Measurements from ENCODE around the gene SKAP2. TPM values are rescaled to one million over a fixed set of nuclear protein-coding genes. Genes with fewer than 3 reads are reported as not detected.

The SKAP2 gene
- total RNA-seq, 1 experiment from 2014 or later: 3.2 TPM

DNA sequence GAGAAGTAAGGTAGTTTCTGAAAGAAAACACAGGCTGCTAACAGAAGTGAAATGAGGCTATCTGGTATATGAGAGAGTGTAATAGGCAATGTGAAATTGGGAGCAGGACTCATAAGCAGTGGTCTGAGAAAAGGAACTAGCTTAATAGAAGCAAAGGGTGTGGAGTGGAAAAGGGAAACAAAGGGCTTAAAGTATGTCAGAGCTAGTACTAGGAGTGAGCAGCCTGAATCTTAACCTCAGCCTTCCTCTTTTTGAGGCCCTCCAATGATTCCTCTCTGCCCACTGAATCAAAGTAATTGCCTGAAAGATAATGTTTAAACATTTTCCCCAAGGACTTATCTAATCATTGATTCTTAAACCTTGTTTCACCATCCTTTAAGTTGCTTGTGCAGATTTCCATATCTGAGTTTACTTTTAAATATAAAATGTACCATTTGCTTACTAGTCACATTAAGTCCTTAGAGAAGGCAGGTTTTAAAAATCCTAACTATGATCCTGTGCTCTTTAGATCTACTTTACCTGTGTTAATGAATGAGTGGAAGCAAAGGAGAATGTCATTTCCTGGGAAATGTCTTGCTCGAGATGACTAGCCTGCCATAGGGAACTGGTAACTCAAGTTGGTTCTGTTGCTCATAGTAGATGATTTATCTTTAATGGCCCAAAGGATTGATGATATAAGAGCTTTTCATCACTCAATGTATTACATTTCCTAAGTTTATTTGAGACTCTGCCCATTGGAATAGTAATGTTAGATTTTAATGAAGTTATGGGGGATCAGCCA, 155.0 kb downstream of the SKAP2 start:
- Histone ChIP-seq H2BK120ac (ENCODE audit: low read depth, low read length, poor library complexity, severe bottlenecking) (no peak overlapping the region), H3K79me1 (ENCODE audit: insufficient read depth, low read depth, low read length, poor library complexity, severe bottlenecking) (no peaks in the 10 kb centered on the region), H3K4me2 (ENCODE audit: insufficient read depth, insufficient read length, low read length) (no peak overlapping the region), H2AFZ (ENCODE audit: low read length) (no peak overlapping the region), H3K27ac (ENCODE audit: insufficient read length, low read depth, low read length) (no peak overlapping the region), H3K9me3 (ENCODE audit: control insufficient read depth, low read depth, low read length) (no peaks in the 10 kb centered on the region), H3K4ac (ENCODE audit: low read depth, low read length) (no peak overlapping the region), H2BK12ac (ENCODE audit: insufficient read length, low read depth, low read length) (no peak overlapping the region), H4K8ac (replicated peaks; ENCODE audit: insufficient read length, low read depth, low read length) (no peak overlapping the region), H3K14ac (ENCODE audit: insufficient read depth, low read length) (no peak overlapping the region), H3K4me1 (ENCODE audit: insufficient read depth, low read length) (no peaks in the 10 kb centered on the region), H2BK15ac (ENCODE audit: low read depth, low read length) (no peak overlapping the region), H2BK20ac (ENCODE audit: low read depth, low read length, poor library complexity, severe bottlenecking) (no peak overlapping the region), H3K18ac (ENCODE audit: insufficient read length, low read depth, low read length) (no peak overlapping the region), H3K23me2 (ENCODE audit: insufficient read length, low read depth, low read length, poor library complexity, severe bottlenecking) (no peaks in the 10 kb centered on the region), H3T11ph (ENCODE audit: low read length) (no peak overlapping the region), H2BK5ac (ENCODE audit: insufficient read length, low read length) (no peak overlapping the region), H3K79me2 (ENCODE audit: insufficient read depth, low read length) (no peaks in the 10 kb centered on the region), H3K23ac (ENCODE audit: insufficient read length, low read depth, low read length) (no peak overlapping the region), H3K56ac (ENCODE audit: insufficient read length, low read depth, low read length) (no peak overlapping the region), H4K91ac (ENCODE audit: insufficient read length, low read depth, low read length) (no peak overlapping the region), H4K5ac (ENCODE audit: insufficient read length, low read depth, low read length) (no peak overlapping the region), H3K27me3 (ENCODE audit: insufficient read depth, low read length) (no peaks in the 10 kb centered on the region), H4K20me1 (ENCODE audit: control insufficient read depth, insufficient read depth, insufficient read length) (no peaks in the 10 kb centered on the region), H3K9ac (ENCODE audit: extremely low read depth, insufficient read length, low read length) (no peak overlapping the region), H2AK5ac (ENCODE audit: insufficient read length, low read length) (no peak overlapping the region)
- Mint-ChIP-seq H3K4me3 (no peak overlapping the region), H3K4me1 (no peaks in the 10 kb centered on the region), H3K36me3 (ENCODE audit: insufficient read depth in 1 of 3, low read depth in 3 of 3) (no peaks in the 10 kb centered on the region), H3K27me3 (ENCODE audit: low read depth) (no peaks in the 10 kb centered on the region), H3K9me3 (no peaks in the 10 kb centered on the region), H3K27ac (no peak overlapping the region)
- no peak for DNase-seq
- WGBS (ENCODE audit: extremely low coverage, insufficient read length, low lambda C conversion rate): no CpG with 5 or more reads among the region's 1 CpG
- TF ChIP-seq CTCF (conservative IDR thresholded peaks at IDR 0.05): no peak

Measured in H9 (cell line).